ENCODE results near the gene SS18L1.
A peak's percentile ranks its signal among the peaks of the same experiment; 100 is the strongest.

SS18L1 gene

GRCh38 chr20:62157387-62158087 lies 14.0 kb downstream of the SS18L1 start:
- DNase-seq: no peak

- DNase-seq: no peak
Observed at GRCh38 chr20:62158088-62158400, 14.5 kb downstream of the SS18L1 start.

DNA sequence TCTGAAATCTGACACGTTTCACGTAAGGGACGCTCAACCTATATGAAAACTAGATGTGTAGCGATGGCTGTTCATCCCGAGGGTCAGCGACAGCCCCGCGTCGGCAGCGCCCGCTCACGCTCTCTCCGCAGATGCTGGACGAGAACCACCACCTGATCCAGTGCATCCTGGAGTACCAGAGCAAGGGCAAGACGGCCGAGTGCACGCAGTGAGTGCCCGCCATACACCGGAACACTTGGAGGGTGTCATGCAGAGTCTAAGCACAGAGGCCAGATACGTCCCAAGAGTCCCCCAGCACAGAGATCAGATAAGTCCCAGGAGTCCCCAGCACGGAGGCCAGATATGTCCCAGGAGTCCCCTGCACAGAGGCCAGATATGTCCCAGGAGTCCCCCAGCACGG lies 15.0 kb downstream of the SS18L1 start:
- no peak for DNase-seq

- no peak for DNase-seq
Observed at GRCh38 chr20:62159052-62159451, 15.5 kb downstream of the SS18L1 start.

- DNase-seq: peak; percentile 72 to 76
Observed at GRCh38 chr20:62159839-62160238, 16.3 kb downstream of the SS18L1 start.

DNA sequence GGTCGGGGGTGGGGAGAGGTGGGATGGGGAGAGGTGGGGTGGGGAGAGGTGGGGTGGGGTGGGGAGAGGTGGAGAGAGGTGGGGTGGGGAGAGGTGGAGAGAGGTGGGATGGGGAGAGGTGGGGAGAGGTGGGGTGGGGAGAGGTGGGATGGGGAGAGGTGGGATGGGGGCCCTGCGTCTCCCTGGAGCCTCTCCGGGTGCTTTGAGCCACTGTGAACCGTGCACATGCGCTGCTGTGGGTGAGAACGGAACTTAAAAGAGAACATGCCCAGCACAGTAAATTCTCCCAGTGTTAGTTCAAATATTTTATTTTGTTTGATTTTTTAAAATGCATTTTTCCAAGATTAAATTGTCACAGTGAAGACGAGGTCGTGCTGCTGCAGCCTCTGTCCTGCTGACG lies 16.7 kb downstream of the SS18L1 start:
- DNase-seq: no peak

DNA sequence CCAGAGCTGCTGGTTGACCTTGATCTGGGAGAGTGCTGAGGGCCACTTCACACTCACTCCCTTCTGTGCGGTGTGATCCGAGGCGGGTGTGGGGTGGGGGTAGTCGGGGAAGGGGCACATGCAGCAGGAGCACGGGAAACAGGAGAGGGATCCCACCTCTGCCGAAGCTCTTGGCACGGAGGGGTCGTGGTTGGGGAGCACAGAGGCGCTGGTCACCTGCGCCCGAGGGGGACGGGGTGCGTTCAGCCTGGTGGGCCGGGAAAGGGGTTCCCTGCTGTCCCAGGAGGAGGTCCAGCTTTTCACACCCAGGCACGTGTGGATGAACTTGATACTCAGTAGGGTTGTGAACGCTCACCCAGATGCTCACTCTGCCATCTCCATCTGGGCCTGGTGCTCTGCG lies 17.3 kb downstream of the SS18L1 start:
- no peak for DNase-seq

DNA sequence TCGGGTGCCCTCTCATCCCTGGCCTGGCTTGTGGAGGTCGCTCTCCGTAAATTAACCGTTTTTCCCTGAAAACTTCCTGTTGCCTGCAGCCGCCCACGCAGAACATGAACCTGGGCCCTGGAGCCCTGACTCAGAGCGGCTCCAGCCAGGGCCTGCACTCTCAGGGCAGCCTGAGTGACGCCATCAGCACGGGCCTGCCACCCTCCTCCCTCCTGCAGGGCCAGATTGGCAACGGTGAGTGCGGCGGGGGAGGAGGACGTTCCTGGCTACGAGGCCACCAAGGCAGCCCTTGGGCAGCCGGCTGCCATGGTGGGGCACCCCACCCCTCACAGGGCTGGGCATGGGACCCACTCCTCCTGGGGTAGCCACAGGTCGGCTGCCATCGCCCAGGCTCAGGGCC lies 17.8 kb downstream of the SS18L1 start:
- no peak for DNase-seq

DNA sequence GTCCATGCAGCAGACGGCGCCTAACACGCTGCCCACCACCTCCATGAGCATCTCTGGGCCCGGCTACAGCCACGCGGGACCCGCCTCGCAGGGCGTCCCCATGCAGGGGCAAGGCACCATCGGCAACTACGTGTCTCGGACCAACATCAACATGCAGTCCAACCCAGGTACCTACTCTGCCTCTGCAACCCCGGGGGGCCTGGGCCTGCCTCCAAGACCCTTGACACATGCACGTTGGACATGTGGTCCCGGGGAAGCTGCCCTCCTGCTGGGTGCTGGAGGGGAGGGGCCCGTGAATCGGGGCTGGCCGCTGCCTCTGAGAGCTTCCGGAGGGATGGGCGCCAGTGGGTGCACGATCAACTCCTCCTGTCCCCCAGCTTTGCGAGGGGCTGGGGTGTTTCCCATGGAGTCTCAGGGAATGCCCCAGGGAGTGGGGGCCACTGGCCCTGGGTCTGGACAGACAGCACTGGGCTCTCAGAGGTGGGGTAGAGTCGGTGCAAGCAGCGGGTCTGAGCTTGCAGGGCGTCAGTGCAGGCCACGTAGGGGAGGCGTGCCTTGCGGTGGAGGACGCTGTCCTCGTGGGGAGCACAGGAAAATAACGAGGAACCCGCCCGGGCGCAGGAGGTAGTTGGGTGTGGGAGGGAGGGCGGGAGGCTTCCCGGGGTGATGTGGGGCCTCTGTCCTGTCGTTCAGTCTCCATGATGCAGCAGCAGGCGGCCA lies 19.4 kb downstream of the SS18L1 start:
- no peak for DNase-seq

- no peak for DNase-seq
Observed at GRCh38 chr20:62163485-62163865, 19.9 kb downstream of the SS18L1 start.

- DNase-seq: no peak
Observed at GRCh38 chr20:62163986-62164762, 20.6 kb downstream of the SS18L1 start.

DNA sequence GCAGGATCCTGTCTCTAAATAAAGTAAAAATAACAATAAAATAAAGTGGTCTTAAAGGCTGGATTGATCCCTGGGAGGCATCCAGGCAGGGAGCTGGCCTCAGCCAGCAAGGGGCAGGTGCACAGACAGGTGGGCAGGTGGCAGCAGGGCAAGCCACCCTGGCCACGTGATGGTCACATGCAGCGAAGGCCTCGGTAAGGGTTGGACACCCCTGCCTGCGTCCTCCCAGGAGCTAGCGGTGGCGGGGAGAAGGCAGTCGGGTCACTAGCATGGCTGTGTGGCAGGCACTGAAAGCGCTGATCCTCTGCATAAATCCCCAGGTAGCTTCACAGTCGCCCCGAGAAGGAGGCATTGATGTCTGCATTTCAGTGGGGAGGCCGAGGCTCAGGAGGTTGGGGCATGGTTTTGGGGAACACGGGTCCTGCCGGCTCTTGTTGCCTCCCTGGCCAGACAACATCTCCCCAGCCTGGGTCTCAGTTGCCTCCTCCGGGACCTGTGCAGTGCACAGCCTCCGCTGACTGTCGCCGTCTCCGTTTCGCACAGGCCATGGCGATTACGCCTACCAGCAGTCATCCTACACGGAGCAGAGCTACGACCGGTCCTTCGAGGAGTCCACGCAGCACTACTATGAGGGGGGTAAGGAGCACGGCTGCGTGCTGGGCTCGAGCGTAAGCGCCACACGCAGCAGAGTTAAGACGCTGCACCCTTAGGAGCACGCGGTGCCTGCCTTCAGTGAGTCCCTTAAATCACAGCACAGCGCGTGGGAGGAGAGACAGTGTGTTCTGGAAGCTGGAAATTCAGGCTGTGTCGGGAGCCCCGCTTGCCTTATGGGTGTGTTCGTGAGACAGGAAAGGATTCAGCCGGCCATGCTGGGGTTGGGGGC lies 21.6 kb downstream of the SS18L1 start:
- DNase-seq: no peak

DNA sequence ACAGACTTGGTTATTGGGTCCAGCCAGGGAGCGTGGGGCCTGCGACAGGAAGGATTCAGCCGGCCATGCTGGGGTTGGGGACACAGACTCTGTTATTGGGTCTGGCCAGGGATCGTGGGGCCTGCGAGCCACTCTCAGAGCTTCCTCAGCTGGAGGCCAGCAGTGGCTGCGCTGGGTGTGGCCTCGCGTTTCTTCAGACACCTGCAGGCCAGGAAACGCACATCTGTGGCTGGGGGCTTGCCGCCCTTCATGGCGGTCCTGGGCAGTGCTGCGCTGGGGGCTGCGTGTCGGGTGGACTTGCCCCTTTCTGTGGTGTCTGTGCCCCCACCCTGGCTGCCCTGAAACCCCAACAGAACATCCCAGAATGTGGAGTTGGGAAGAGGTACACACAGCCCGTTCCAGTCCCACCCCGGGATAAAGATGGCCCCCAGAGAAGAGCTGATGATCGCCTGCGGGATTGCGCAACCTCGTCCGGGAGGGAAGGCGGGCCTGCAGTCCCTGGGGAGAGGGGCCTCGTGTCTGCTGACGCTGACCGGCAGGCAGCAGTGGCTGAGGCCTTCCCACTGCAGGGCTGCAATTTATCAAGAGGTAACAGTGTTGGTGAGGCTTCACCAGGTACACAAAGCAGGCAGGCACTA lies 22.3 kb downstream of the SS18L1 start:
- DNase-seq: no peak

- no peak for DNase-seq
Observed at GRCh38 chr20:62167474-62167873, 23.9 kb downstream of the SS18L1 start.

DNA sequence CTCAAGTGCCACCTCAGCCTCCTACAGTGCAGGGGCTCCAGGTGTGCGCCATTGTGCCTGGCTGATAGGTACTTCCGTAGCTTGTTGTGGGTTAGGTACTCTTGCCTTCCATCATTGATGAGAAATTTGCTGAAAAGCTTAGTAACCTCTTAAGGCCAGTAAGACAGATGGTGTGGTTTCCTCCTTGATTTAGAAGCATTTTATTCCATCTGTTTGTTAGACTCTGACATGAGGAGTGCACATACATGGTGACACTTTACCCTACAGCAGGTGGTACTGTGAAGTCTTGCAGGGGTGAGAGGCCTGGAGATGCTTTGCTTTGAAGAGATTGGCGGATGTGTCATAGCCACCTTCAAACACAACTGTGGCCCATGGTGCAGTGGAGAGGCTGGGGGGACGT lies 24.5 kb downstream of the SS18L1 start:
- DNase-seq: no peak

GRCh38 chr20:62168890-62169435 lies 25.4 kb downstream of the SS18L1 start:
- DNase-seq: no peak

DNA sequence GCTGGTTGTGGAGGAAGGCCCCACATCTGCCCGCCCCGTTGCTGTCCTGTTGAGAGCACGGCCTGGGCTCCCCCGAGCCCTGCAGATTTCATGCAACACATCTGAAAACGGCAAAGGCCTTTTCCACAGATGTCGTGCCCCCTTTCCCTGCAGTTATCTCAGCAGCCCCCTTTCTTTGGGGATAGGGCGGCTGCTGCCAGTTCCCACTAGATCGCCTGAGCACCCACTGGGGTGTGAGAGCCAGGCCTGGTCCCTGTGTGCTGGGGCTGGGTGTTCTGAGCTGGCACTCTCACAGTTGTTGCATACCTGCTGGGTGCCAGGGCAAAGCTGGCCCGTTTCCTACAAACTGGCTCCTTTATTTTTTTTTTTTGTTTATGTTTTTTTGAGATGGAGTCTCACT lies 27.0 kb downstream of the SS18L1 start:
- no peak for DNase-seq

GRCh38 chr20:62171245-62171644 lies 27.7 kb downstream of the SS18L1 start:
- DNase-seq: no peak

- no peak for DNase-seq
Observed at GRCh38 chr20:62172666-62173065, 29.1 kb downstream of the SS18L1 start.

DNA sequence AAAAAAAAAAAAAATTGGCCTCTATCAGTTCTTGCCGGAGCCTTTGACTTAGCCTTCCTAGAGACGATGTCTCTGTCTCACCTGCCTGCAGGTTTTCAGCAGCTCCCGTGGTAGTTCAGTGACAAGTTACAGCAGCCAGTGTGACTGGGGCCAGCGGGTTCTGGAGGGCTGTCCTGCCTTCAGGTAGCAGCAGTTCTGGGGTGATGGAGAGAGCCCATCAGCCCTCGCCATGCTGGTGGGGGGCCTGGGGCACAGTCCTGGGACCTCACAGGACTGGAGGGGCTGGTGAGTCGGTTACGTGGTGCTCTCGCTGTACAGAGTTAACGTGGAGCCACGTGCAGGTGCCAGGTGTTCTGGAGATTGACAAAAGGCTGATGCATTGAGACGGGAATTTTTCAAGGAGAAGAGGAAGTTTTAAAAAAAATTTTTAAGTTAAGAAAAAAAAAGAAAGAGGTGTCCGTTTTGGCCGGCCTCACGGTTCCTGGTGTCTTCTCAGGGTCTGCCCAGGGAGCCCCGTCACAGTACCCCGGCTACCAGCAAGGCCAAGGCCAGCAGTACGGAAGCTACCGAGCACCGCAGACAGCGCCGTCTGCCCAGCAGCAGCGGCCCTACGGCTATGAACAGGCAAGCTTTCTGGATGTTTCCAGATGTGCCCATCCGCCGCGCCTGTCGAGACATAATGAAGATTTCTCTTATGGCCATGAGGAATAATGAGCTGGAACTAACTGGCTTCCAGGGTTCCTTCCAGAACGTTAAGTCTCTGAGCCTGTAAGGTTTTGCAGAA lies 30.6 kb downstream of the SS18L1 start:
- no peak for DNase-seq

DNA sequence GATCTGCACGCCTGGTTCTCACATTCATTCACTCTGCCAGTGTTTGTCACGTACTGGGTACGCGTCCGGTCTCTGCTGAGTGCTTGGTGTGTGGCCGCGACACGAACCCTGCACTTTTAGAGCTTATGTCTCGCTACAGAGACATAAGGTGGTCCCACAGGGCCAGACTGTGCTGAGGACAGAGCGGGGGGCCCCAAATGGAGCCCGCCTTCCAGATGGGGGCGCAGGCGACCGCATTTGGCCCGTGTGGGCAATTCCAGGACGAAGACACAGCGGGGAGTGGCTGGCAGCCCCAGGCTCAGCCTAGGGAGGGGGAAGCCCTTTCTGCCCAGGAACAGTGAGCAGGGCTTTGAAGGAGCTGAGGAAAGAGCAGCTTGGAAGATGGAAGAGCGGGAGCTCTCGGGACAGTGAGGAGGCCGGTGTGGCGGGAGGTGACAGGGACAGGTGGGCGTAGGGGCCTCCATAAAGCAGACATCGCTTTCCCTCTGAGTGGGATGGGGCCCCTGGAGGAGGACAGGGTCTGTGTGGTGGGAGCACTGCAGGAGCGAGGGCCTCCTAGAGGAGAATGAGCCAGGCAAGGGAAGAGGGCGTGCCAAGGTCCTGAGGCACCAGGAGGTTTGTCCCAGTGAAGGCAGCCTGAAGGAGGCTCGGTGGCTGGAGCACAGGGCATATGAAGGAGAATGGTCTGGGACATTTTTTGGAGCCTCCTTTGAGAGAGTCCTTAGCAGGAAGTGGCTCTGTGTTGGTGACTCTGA lies 31.5 kb downstream of the SS18L1 start:
- no peak for DNase-seq
